ENCODE measurements around the gene GPR157.
A peak's percentile ranks its signal among the peaks of the same experiment; 100 is the strongest.

DNA sequence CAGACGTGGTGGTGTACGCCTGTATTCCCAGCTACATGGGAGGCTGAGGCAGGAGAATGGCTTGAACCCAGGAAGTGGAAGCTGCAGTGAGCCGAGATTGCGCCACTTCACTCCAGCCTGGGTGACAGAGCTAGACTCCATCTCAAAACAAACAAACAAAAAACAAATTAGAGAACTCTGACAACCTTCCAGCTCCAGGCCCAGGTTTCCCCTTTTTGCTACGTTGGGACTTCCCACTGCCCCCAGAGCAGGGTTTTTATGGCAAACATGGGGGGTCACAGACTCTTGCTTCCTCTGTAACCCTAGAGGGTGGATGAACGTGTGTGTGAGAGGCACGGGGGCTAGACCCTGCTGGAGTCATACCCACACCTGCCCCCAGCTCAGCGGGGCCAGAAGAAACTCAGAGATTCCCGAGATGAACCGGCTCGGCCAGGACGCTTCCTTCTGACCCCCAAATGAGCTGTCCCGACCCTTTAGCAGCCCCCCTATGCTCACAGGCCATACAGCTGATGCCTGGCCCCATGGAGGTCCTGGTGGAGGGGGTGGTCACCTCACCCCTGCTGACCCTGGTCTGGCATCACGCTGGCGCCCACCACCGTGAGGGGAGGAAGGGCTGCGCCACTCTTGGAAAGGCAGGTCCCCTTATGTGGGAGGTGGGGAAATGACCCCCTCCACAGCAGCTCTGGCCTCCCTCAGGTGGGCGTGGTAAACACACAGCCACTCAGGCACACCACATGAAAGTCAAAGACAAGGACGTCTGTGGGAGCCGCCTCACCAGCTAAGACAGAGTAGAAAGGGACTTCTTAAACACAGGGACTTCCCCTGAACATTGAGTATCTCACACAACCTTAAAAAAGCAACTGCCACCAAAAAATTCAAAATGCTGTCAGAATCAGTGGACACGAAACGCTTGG, 7.1 kb downstream of the GPR157 start:
- TF ChIP-seq CEBPB (IDR thresholded peaks at IDR 0.05; ENCODE audit: borderline replicate concordance in 1 of 2, low read depth in 2 of 2, low read length in 2 of 2) (no peak), CTCF (IDR thresholded peaks at IDR 0.05 in 2 of 3, conservative IDR thresholded peaks at IDR 0.05 in 1 of 3; ENCODE audit: control insufficient read depth in 2 of 3, extremely low read depth in 1 of 3, insufficient read depth in 1 of 3, low read depth in 3 of 3, low read length in 3 of 3) (no peak), HDAC6 (IDR thresholded peaks at IDR 0.05; ENCODE audit: unreplicated experiment) (no peak), POLR2AphosphoS2 (IDR thresholded peaks at IDR 0.05; ENCODE audit: low read depth, low read length) (no peak), POLR2AphosphoS5 (IDR thresholded peaks at IDR 0.05; ENCODE audit: low read length) (no peak), DPF2 (IDR thresholded peaks at IDR 0.05) (peak; percentile 78), NFXL1 (IDR thresholded peaks at IDR 0.05; ENCODE audit: borderline replicate concordance) (no peak), SREBF2 (IDR thresholded peaks at IDR 0.05; ENCODE audit: low read length) (no peak)
- TF ChIP-seq, protein P1, sequence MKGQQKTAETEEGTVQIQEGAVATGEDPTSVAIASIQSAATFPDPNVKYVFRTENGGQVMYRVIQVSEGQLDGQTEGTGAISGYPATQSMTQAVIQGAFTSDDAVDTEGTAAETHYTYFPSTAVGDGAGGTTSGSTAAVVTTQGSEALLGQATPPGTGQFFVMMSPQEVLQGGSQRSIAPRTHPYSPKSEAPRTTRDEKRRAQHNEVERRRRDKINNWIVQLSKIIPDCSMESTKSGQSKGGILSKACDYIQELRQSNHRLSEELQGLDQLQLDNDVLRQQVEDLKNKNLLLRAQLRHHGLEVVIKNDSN (IDR thresholded peaks at IDR 0.05; ENCODE audit: borderline replicate concordance, extremely low read length, insufficient read depth, low read depth, low read length) = no peak
